SU-DHL-6 (cell line): ENCODE measurements around the gene ANXA6.
A peak's percentile ranks its signal among the peaks of the same experiment; 100 is the strongest.

ENCODE experiments used
- H2AFZ ChIP-seq: fragments of 200-600 bp; sonication (generic); 2 replicates; pipeline ENCODE4 v1.6.1; 2014; ENCODE audit warnings: low read depth, mild to moderate bottlenecking, moderate library complexity, mixed read lengths, antibody characterized with exemption, low read length; ENCODE audit not compliant: severe bottlenecking
- H3F3A ChIP-seq: fragments of 200-600 bp; shearing (Covaris generic); 2 replicates; pipeline ENCODE4 v1.6.0; 2016; ENCODE audit warnings: antibody characterized with exemption, mild to moderate bottlenecking; ENCODE audit not compliant: insufficient read depth
- H3K27ac ChIP-seq: fragments of 200-600 bp; sonication (generic); 2 replicates; pipeline ENCODE4 v1.5.1; 2016; ENCODE audit warnings: low read depth, mild to moderate bottlenecking, low read length, moderate library complexity, mixed read lengths
- H3K27me3 ChIP-seq: fragments of 200-600 bp; sonication (generic), shearing (Covaris generic); 2 replicates; pipeline ENCODE4 v1.6.0; 2014; ENCODE audit warnings: mild to moderate bottlenecking, low read length
- H3K36me3 ChIP-seq: fragments of 200-600 bp; sonication (generic); 2 replicates; pipeline ENCODE4 v1.6.1; 2014; ENCODE audit warnings: mild to moderate bottlenecking, low read length, mixed read lengths
- H3K4me2 ChIP-seq: fragments of 300-600, 200-600 bp; shearing (Covaris generic), sonication (generic); 2 replicates; pipeline ENCODE4 v1.6.0; 2014; ENCODE audit warnings: low read length, low read depth, mild to moderate bottlenecking; ENCODE audit not compliant: poor library complexity, severe bottlenecking
- H3K4me3 ChIP-seq: fragments of 200-600 bp; sonication (generic); 2 replicates; pipeline ENCODE4 v1.5.1; 2014; ENCODE audit warnings: antibody characterized with exemption, low read length, mild to moderate bottlenecking, mixed read lengths; ENCODE audit not compliant: insufficient read depth, poor library complexity, severe bottlenecking
- H3K79me2 ChIP-seq: fragments of 200-600 bp; sonication (generic); 2 replicates; pipeline ENCODE4 v1.6.1; 2014; ENCODE audit warnings: mild to moderate bottlenecking, low read length, moderate library complexity; ENCODE audit not compliant: insufficient read depth
- H3K9ac ChIP-seq: fragments of 200-600 bp; sonication (generic); 2 replicates; pipeline ENCODE4 v1.7.0; 2014; ENCODE audit warnings: mild to moderate bottlenecking, low read length
- H3K9me2 ChIP-seq: fragments of 200-600 bp; sonication (generic); replicated peaks from 2 replicates; pipeline ENCODE4 v1.6.1; 2014; ENCODE audit warnings: low read length; ENCODE audit not compliant: insufficient read depth
- H3K9me3 ChIP-seq: fragments of 200-600 bp; sonication (generic); 2 replicates; pipeline ENCODE4 v1.6.1; 2014; ENCODE audit warnings: low read length, mixed read lengths; ENCODE audit not compliant: insufficient read depth
- H4K20me1 ChIP-seq: fragments of 200-600 bp; sonication (generic); 2 replicates; pipeline ENCODE4 v1.6.1; 2014; ENCODE audit warnings: low read depth, mild to moderate bottlenecking, antibody characterized with exemption, low read length, moderate library complexity, mixed read lengths
- EZH2phosphoT487 ChIP-seq: fragments of 200-600 bp; sonication (generic), shearing (Covaris generic); conservative IDR thresholded peaks from 2 replicates; pipeline ENCODE4 v1.6.1; 2018; ENCODE audit warnings: mild to moderate bottlenecking, antibody characterized with exemption, low read length, moderate library complexity, mixed read lengths
- TF ChIP-seq, protein P1 (sequence below): fragments of 200-600 bp; sonication (generic); IDR thresholded peaks from one replicate; pipeline ENCODE4 v1.5.1; 2017; ENCODE audit warnings: antibody characterized with exemption, mild to moderate bottlenecking, low read length, moderate library complexity; ENCODE audit not compliant: insufficient read depth, poor library complexity, severe bottlenecking

Gene ANXA6

DNA sequence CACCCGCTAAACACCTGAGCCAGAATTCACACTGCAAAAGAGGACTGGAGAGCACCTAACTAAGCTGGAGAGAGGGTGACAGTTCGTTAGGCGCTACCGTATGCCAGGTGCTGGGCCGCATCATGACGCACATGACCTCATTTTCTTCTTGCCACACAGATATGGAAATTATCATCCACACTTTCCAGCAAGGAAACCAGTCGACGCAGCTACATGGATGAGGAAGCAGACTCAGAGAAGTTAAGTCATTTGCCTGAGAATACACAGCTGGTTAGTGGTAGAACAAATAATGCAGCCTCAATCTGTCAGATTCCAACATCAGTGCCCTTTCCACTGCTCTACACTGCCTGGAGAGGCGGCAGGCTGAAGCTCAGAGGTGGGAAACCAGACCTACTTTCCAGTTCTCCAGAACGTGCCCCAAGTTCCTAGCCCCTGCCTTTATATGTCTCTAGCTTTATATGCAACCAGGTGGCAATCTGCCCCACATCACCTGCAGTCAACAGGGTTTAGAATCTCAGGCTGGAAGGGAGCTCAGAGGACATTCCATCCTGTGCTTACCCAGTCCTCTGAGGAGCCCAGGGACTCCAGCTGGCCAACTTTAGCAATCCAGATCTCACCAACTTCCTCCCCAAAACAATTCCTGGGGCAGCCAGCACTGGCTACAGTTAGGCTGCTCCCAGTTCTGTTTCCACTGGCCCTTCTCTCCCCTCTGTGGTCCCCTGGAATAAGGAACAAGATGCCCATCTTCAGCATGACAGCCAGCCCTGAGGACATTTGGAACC lies 85.5 kb downstream of the ANXA6 start:
- peaks cover 10% of the 10 kb centered on the region; the same call in 1 of the 2 replicates for H3F3A ChIP-seq
- peaks cover 4% of the 10 kb centered on the region; the same call in 1 of the 2 replicates for H3K36me3 ChIP-seq
- no peaks in the 10 kb centered on the region for H3K9me3 ChIP-seq
- no peak overlapping the region for H3K4me3 ChIP-seq
- no peak overlapping the region for H2AFZ ChIP-seq
- H3K4me2 ChIP-seq: no peak overlapping the region
- H3K9ac ChIP-seq: no peak overlapping the region
- no peaks in the 10 kb centered on the region for H3K27me3 ChIP-seq
- H3K79me2 ChIP-seq: peaks cover 98% of the 10 kb centered on the region
- H4K20me1 ChIP-seq: no peaks in the 10 kb centered on the region
- no peak overlapping the region for H3K27ac ChIP-seq
- TF ChIP-seq, protein P1, sequence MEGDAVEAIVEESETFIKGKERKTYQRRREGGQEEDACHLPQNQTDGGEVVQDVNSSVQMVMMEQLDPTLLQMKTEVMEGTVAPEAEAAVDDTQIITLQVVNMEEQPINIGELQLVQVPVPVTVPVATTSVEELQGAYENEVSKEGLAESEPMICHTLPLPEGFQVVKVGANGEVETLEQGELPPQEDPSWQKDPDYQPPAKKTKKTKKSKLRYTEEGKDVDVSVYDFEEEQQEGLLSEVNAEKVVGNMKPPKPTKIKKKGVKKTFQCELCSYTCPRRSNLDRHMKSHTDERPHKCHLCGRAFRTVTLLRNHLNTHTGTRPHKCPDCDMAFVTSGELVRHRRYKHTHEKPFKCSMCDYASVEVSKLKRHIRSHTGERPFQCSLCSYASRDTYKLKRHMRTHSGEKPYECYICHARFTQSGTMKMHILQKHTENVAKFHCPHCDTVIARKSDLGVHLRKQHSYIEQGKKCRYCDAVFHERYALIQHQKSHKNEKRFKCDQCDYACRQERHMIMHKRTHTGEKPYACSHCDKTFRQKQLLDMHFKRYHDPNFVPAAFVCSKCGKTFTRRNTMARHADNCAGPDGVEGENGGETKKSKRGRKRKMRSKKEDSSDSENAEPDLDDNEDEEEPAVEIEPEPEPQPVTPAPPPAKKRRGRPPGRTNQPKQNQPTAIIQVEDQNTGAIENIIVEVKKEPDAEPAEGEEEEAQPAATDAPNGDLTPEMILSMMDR: no peak
- TF ChIP-seq EZH2phosphoT487: no peak
- no peaks in the 10 kb centered on the region for H3K9me2 ChIP-seq

DNA sequence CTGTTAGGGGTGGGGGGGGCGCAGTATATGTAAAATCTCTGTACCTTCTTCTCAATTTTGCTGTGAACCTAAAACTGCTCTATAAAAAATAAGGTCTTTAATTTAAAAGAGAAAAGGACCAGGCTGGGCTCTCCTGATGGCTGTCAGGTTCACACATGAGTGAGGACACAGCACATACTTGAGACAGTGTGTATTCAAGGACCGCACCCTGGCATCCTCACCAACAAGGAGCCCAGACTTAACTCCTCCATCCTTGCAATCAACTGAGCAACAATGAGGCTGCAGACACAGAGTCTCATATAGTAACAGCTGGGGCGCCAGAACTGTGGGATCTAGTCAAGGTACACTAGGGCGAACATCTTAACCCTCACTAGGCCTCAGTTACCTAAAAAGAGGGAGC lies 86.6 kb downstream of the ANXA6 start:
- TF ChIP-seq, protein P1: no peak
- no peak for TF ChIP-seq EZH2phosphoT487
- Histone ChIP-seq H3K9me3 (no peaks in the 10 kb centered on the region), H3K9me2 (no peaks in the 10 kb centered on the region), H2AFZ (no peak overlapping the region), H3K4me2 (no peak overlapping the region), H4K20me1 (no peaks in the 10 kb centered on the region), H3K4me3 (no peak overlapping the region), H3K79me2 (peaks cover 98% of the 10 kb centered on the region), H3F3A (peaks cover 10% of the 10 kb centered on the region; the same call in 1 of the 2 replicates), H3K27me3 (no peaks in the 10 kb centered on the region), H3K27ac (0 out of 2 replicates have a peak overlapping the region, but pooled peaks have one; percentile 77), H3K9ac (no peak overlapping the region), H3K36me3 (peaks cover 4% of the 10 kb centered on the region; the same call in 1 of the 2 replicates)

DNA sequence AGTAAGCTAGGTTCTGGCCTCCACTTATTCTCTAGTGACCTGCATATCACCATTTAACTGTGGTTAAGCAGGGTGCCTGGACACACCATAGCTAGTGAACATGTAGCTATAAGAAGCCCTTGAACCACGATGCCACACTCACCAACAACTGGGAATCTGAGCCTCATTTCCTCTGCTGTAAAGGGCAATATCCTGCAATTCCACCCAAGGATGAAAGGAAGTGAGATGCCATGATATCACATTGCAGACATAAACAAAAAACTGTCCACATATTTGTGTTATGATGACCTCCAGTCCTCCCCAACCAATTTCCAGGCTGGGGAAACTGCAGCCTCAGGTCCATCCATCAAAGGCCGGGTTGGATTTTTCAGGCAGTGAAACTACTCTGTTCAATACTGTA lies 87.1 kb downstream of the ANXA6 start:
- no peaks in the 10 kb centered on the region for H3K9me2 ChIP-seq
- no peaks in the 10 kb centered on the region for H3K9me3 ChIP-seq
- H2AFZ ChIP-seq: no peak overlapping the region
- no peak overlapping the region for H3K9ac ChIP-seq
- peaks cover 98% of the 10 kb centered on the region for H3K79me2 ChIP-seq
- peak overlapping the region; percentile 77; the same call in 1 of the 2 replicates for H3K27ac ChIP-seq
- H3K4me2 ChIP-seq: no peak overlapping the region
- no peak overlapping the region for H3K4me3 ChIP-seq
- no peaks in the 10 kb centered on the region for H4K20me1 ChIP-seq
- TF ChIP-seq, protein P1: no peak
- TF ChIP-seq EZH2phosphoT487: no peak
- H3K27me3 ChIP-seq: no peaks in the 10 kb centered on the region
- peaks cover 10% of the 10 kb centered on the region; the same call in 1 of the 2 replicates for H3F3A ChIP-seq
- H3K36me3 ChIP-seq: peaks cover 4% of the 10 kb centered on the region; the same call in 1 of the 2 replicates
